Thyroid gland (tissue), 4 donors: ENCODE data around the gene RAET1E. TPM values are rescaled to one million over a fixed set of nuclear protein-coding genes. Genes with fewer than 3 reads are reported as not detected.
"Not testable (repeated sequence)": the region's sequence is repeated elsewhere in the genome, so short reads cannot be mapped to it uniquely, and the experiment has no call there.

ENCODE experiments used
- DNase-seq, 2 donors: peaks; one replicate each; pipeline ENCODE4 v3.0.0-alpha.2; 2019
- H3K27ac ChIP-seq, 3 donors: fragments of 200-600 bp; sonication (generic); 1 replicate in 2 of 3; 2 replicates in 1 of 3; pipeline ENCODE4 v1.5.1; 2016 to 2019; ENCODE audit warnings: mild to moderate bottlenecking in 1 of 3, moderate library complexity in 1 of 3
- H3K27me3 ChIP-seq: fragments of 200-600 bp; sonication (generic); one replicate; pipeline ENCODE4 v1.5.1; 2019
- H3K36me3 ChIP-seq, 2 donors: fragments of 200-600 bp; sonication (generic); one replicate each; pipeline ENCODE4 v1.5.1; 2016 to 2019
- H3K4me1 ChIP-seq, 2 donors: fragments of 200-600 bp; sonication (generic); one replicate each; pipeline ENCODE4 v1.5.1; 2017 to 2019
- H3K4me3 ChIP-seq, 3 donors: fragments of 200-600 bp; sonication (generic); replicated peaks in 1 of 3; 1 replicate in 2 of 3; 2 replicates in 1 of 3; pipeline ENCODE4 v1.5.1; 2016; ENCODE audit warnings: mild to moderate bottlenecking in 1 of 3
- H3K9me3 ChIP-seq: fragments of 200-600 bp; sonication (generic); one replicate; pipeline ENCODE4 v1.5.1; 2017
- POLR2A ChIP-seq, 2 donors: fragments of 450-650 bp; IDR thresholded peaks; one replicate each; pipeline ENCODE4 v1.6.1; 2017; ENCODE audit warnings: antibody characterized with exemption in 2 of 2, mild to moderate bottlenecking in 2 of 2, moderate library complexity in 1 of 2
- WGBS, 2 donors: methylation state at CpG; one replicate each; pipeline ENCODE4 v1.1.5; 2017; 5-methylcytosine and 5-hydroxymethylcytosine counted together
- intact Hi-C: fragments of 100-400 bp; cut with DNase I; formaldehyde crosslinking; loops from one replicate; pipeline ENCODE4 v1.15.1; 2023
- total RNA-seq, 4 donors: library from RNA; depleted of rRNA; stranded (reverse); fragments of >200 nt; gene quantifications; one replicate each; pipeline ENCODE4 v1.2.3, GENCODE V29; 2016
- TF ChIP-seq, protein P1 (sequence below), 6 experiments: fragments of 200-600 bp in 3 of 6; fragments of 450-650 bp in 3 of 6; sonication (generic) in 3 of 6; IDR thresholded peaks; one replicate each; pipeline ENCODE4 v1.5.1; 2016 to 2019; ENCODE audit warnings: antibody characterized with exemption in 6 of 6, mild to moderate bottlenecking in 2 of 6, inconsistent platforms in 1 of 6, moderate library complexity in 1 of 6

Gene RAET1E
- total RNA-seq, 4 donors from 2014 or later: 1.7 TPM; not detected in 3

DNA sequence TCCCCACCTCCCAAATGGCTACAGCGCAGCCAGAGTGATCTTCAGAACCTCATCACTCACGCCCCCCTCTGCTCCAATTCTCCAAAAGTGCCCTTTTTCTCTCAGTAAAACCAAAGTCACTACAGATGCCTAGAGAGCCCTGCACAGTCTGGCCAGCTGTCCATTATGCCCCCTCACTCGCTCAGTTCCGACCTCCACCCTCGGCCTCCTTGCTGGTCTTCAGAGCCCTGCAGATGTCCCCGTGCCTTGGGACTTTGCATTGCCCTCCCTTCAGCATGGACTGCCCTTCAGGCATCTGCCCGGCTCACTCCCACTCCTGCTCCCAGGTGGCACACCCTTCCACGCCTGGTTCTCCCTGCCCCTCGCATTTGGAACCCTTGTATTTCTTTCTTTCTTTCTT, 1.1 kb upstream of the RAET1E start:
- H3K4me1 ChIP-seq: peaks cover 9 to 36% of the 10 kb centered on the region in 2 donors
- WGBS, 2 donors: 96 to 98% methylated on average over 9 of the region's 9 CpGs
- no peaks in the 10 kb centered on the region for H3K36me3 ChIP-seq
- intact Hi-C loops: no loop called here
- H3K9me3 ChIP-seq: no peaks in the 10 kb centered on the region
- H3K27me3 ChIP-seq: no peaks in the 10 kb centered on the region
- TF ChIP-seq POLR2A (IDR thresholded peaks at IDR 0.05): no peak
- TF ChIP-seq, protein P1, sequence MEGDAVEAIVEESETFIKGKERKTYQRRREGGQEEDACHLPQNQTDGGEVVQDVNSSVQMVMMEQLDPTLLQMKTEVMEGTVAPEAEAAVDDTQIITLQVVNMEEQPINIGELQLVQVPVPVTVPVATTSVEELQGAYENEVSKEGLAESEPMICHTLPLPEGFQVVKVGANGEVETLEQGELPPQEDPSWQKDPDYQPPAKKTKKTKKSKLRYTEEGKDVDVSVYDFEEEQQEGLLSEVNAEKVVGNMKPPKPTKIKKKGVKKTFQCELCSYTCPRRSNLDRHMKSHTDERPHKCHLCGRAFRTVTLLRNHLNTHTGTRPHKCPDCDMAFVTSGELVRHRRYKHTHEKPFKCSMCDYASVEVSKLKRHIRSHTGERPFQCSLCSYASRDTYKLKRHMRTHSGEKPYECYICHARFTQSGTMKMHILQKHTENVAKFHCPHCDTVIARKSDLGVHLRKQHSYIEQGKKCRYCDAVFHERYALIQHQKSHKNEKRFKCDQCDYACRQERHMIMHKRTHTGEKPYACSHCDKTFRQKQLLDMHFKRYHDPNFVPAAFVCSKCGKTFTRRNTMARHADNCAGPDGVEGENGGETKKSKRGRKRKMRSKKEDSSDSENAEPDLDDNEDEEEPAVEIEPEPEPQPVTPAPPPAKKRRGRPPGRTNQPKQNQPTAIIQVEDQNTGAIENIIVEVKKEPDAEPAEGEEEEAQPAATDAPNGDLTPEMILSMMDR (IDR thresholded peaks at IDR 0.05): no peak
- no peak overlapping the region for H3K27ac ChIP-seq
- DNase-seq: no peak
- H3K4me3 ChIP-seq: no peak overlapping the region

DNA sequence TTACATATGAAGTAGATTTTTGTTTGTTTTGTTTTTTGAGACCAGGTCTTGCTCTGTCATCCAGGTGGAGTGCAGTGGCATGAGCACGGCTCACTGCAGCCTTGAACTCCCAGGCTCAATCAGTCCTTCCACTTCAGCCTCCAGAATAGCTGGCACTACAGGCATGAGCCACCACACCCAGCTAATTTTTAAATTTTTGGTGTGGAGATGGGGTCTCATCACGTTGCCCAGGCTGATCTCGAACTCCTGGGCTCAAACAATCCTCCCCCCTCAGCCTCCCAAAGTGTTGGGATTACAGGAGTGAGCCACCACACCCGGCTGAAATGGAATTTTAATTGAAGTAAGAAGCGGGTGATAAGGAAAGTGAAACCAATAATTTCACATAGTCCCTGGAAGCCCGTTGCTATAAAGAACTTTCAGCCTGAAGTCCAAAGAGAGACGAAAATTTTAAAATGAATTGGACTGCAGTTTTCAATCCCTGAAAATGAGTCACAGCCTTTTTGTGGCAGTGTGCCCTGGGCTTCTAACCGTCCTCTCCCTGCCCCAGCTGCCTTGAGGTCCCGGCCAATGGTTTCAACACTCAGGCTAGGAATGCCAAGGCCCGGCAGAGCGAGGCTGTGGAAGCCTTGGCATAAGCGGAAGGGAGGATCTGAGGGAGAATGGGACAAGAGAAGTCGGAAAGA, 757 bp downstream of the RAET1E start:
- Histone ChIP-seq H3K27ac (peak overlapping the region; percentile 27 to 60 (median 52)), H3K4me3 (no peak overlapping the region), H3K36me3 (no peaks in the 10 kb centered on the region), H3K9me3 (no peaks in the 10 kb centered on the region), H3K4me1 (peaks cover 9 to 36% of the 10 kb centered on the region in 2 donors), H3K27me3 (no peaks in the 10 kb centered on the region)
- 59 to 74% methylated on average over 13 of the region's 13 CpGs for WGBS, 2 donors
- intact Hi-C loops: no loop called here
- DNase-seq: peak; percentile 38 to 44
- TF ChIP-seq POLR2A (IDR thresholded peaks at IDR 0.05): no peak
- TF ChIP-seq, protein P1 (IDR thresholded peaks at IDR 0.05): no peak

DNA sequence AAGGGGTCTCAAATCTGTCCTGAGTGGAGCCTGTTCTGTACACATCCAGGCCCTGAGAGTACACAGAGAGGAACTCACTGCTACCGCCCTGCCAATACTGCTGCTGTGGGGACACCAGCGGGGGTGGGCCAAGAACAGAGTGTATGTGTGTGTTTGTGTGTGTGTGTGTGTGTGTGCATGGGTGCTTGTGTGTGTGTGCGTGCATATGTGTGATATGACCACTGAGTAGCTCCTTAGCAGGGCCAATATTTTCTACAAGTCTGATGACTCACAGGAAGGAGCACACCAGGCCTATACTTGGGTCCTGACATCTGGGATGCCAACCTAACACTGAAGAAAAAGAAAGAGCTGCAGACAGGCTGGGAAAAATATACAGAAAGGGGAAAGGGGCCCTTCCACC, 1.4 kb downstream of the RAET1E start:
- Histone ChIP-seq H3K27ac (peak overlapping the region in 2 of 3 donors; percentile 27 to 60), H3K4me3 (no peak overlapping the region), H3K4me1 (peaks cover 9 to 36% of the 10 kb centered on the region in 2 donors), H3K36me3 (no peaks in the 10 kb centered on the region), H3K27me3 (no peaks in the 10 kb centered on the region), H3K9me3 (no peaks in the 10 kb centered on the region)
- intact Hi-C loops: no loop called here
- TF ChIP-seq, protein P1 (IDR thresholded peaks at IDR 0.05): no peak
- no peak for TF ChIP-seq POLR2A (IDR thresholded peaks at IDR 0.05)
- 96 to 97% methylated on average over 3 of the region's 3 CpGs for WGBS, 2 donors
- no peak for DNase-seq

DNA sequence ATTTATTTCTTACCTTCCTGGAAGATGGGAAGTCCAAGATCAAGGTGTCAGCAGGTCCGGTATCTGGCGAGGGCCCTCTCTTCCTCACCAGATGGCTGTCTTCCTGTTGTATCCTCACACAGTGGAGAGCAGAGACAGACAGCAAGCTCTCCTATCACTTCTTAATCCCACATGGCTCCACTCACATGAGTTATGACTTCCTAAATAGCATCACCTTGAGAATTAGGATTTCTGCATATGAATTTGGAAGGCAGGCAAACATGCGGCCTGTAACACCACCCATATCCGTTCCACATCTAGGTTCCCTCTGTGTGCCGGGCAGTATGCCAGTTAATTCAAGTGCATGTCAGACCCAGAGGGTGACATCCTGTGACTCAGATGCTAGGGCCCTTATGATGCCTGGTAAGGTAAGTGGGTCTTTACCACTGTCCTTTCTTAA, 2.1 kb downstream of the RAET1E start:
- no peaks in the 10 kb centered on the region for H3K36me3 ChIP-seq
- TF ChIP-seq POLR2A (IDR thresholded peaks at IDR 0.05): no peak
- TF ChIP-seq, protein P1 (IDR thresholded peaks at IDR 0.05): no peak
- intact Hi-C loops: no loop called here
- whole genome bisulfite sequencing, 2 donors: 65 to 67% methylated on average over 5 of the region's 5 CpGs
- H3K4me1 ChIP-seq: peaks cover 9 to 36% of the 10 kb centered on the region in 2 donors
- H3K27me3 ChIP-seq: no peaks in the 10 kb centered on the region
- no peaks in the 10 kb centered on the region for H3K9me3 ChIP-seq
- peak overlapping the region in 2 of 3 donors; percentile 33 to 65 for H3K27ac ChIP-seq
- peak; percentile 33 to 37 for DNase-seq
- no peak overlapping the region for H3K4me3 ChIP-seq

DNA sequence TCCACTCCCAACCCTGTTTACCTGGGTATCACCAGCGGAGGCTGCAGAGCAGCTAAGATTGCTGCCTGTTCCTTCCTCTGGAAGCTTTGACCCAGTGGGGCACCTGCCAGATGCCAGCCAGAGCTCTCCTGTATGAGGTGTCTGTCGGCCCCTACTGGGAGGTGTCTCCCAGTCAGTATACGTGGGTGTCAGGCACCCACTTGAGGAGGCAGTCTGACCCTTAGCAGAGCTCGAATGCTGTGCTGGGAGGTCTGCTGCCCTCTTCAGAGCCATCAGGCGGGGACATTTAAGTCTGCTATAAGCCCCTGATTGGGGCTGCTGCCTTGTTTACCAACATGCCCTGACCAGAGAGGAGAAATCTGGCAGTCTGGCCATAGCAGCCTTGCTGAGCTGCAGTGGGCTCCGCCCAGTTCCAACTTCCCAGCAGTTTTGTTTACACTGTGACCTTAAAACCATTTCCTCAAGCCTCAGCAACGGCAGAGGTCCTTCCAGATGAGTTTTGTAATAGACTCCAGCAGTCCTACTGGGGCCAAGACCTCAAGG, 2.8 kb downstream of the RAET1E start:
- 40 to 49% methylated on average over 6 of the region's 7 CpGs for WGBS, 2 donors
- H3K4me1 ChIP-seq: peaks cover 9 to 36% of the 10 kb centered on the region in 2 donors

DNA sequence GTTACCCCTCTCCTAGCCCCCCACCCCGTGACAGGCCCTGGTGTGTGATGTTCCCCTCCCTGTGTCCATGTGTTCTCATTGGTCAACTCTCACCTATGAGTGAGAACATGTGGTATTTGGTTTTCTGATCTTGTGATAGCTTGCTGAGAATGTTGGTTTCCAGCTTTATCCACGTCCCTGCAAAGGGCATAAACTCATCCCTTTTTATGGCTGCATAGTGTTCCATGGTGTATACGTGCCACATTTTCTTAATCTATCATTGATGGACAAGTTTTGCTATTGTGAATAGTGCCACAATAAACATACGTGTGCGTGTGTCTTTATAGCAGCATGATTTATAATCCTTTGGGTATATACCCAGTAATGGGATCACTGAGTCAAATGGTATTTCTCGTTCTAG, 6.0 kb downstream of the RAET1E start:
- H3K9me3 ChIP-seq, DNase-seq, H3K36me3 ChIP-seq, H3K4me3 ChIP-seq, H3K27ac ChIP-seq, intact Hi-C loops, H3K27me3 ChIP-seq: not testable (repeated sequence)
- peaks cover 9 to 26% of the 10 kb centered on the region in 2 donors for H3K4me1 ChIP-seq
- WGBS, 2 donors: 88 to 89% methylated on average over 6 of the region's 6 CpGs

More for the DNA sequence above, 2.8 kb downstream of the RAET1E start:
- Histone ChIP-seq H3K27ac (peak overlapping the region; percentile 27 to 65 (median 33)), H3K27me3 (no peaks in the 10 kb centered on the region), H3K9me3 (no peaks in the 10 kb centered on the region), H3K4me3 (no peak overlapping the region), H3K36me3 (no peaks in the 10 kb centered on the region)
- intact Hi-C loops: no loop called here
- peak; percentile 63 to 68 for DNase-seq
- TF ChIP-seq POLR2A (IDR thresholded peaks at IDR 0.05): no peak
- TF ChIP-seq, protein P1 (IDR thresholded peaks at IDR 0.05): no peak
